IMR-90 (cell line): ENCODE results near the gene ADPRS.

ENCODE experiments used
- BHLHE40 ChIP-seq: fragments of 150-350 bp; IDR thresholded peaks from 2 replicates; pipeline ENCODE4 v1.6.1; 2016; ENCODE audit warnings: mild to moderate bottlenecking, low read depth, low read length
- CEBPB ChIP-seq: IDR thresholded peaks from 2 replicates; pipeline ENCODE4 v1.6.1; 2012; ENCODE audit warnings: low read depth, low read length, improper control_type of control experiment
- CTCF ChIP-seq: conservative IDR thresholded peaks from 2 replicates; pipeline ENCODE4 v1.5.1; 2012; ENCODE audit warnings: mild to moderate bottlenecking, low read depth, low read length, improper control_type of control experiment
- FOS ChIP-seq: fragments of 150-350 bp; IDR thresholded peaks from 2 replicates; pipeline ENCODE4 v1.6.1; 2016; ENCODE audit warnings: low read depth, low read length
- MAFK ChIP-seq: IDR thresholded peaks from 2 replicates; pipeline ENCODE4 v1.6.1; 2012; ENCODE audit warnings: low read depth, low read length, improper control_type of control experiment
- MAZ ChIP-seq: IDR thresholded peaks from 2 replicates; pipeline ENCODE4 v1.6.1; 2012; ENCODE audit warnings: low read depth, mild to moderate bottlenecking, low read length, improper control_type of control experiment, moderate library complexity, borderline replicate concordance
- MXI1 ChIP-seq: IDR thresholded peaks from 2 replicates; pipeline ENCODE4 v1.6.1; 2012; ENCODE audit warnings: low read depth, mild to moderate bottlenecking, low read length, moderate library complexity, borderline replicate concordance
- NFE2L2 ChIP-seq: fragments of 150-350 bp; IDR thresholded peaks from 2 replicates; pipeline ENCODE4 v1.6.1; 2016; ENCODE audit warnings: low read depth, mild to moderate bottlenecking, low read length
- POLR2A ChIP-seq: IDR thresholded peaks from 2 replicates; pipeline ENCODE4 v1.6.1; 2012; ENCODE audit warnings: mild to moderate bottlenecking, low read depth, low read length
- RAD21 ChIP-seq: IDR thresholded peaks from 2 replicates; pipeline ENCODE4 v1.6.1; 2012; ENCODE audit warnings: low read length, improper control_type of control experiment
- RCOR1 ChIP-seq: IDR thresholded peaks from 2 replicates; pipeline ENCODE4 v1.6.1; 2012; ENCODE audit warnings: mild to moderate bottlenecking, low read length, improper control_type of control experiment; ENCODE audit not compliant: insufficient replicate concordance
- RFX5 ChIP-seq: IDR thresholded peaks from 2 replicates; pipeline ENCODE4 v1.8.0; 2012; ENCODE audit warnings: low read depth, mild to moderate bottlenecking, low read length, moderate library complexity
- SMC3 ChIP-seq: fragments of 150-350 bp; IDR thresholded peaks from 2 replicates; pipeline ENCODE4 v1.6.1; 2016; ENCODE audit warnings: low read depth, mild to moderate bottlenecking, antibody characterized with exemption, low read length, moderate library complexity
- TF ChIP-seq, protein P1 (sequence below): fragments of 150-350 bp; IDR thresholded peaks from 2 replicates; pipeline ENCODE4 v1.6.1; 2017; ENCODE audit warnings: mild to moderate bottlenecking, antibody characterized with exemption, low read length, low read depth

GRCh38 chr1:36137776-36138175 lies 49.1 kb downstream of the ADPRS start:
- TF ChIP-seq CTCF (no peak), POLR2A (no peak), CEBPB (no peak), RAD21 (no peak), MAZ (no peak), NFE2L2 (no peak), RFX5 (no peak), MXI1 (no peak), SMC3 (no peak), BHLHE40 (no peak), MAFK (no peak), RCOR1 (no peak), FOS (no peak)
- TF ChIP-seq, protein P1, sequence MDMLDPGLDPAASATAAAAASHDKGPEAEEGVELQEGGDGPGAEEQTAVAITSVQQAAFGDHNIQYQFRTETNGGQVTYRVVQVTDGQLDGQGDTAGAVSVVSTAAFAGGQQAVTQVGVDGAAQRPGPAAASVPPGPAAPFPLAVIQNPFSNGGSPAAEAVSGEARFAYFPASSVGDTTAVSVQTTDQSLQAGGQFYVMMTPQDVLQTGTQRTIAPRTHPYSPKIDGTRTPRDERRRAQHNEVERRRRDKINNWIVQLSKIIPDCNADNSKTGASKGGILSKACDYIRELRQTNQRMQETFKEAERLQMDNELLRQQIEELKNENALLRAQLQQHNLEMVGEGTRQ = no peak
